Left renal pelvis (tissue), 4 donors: ENCODE results near the gene DNAH3. TPM values are rescaled to one million over a fixed set of nuclear protein-coding genes. Genes with fewer than 3 reads are reported as not detected.
"Not testable (repeated sequence)": the region's sequence is repeated elsewhere in the genome, so short reads cannot be mapped to it uniquely, and the experiment has no call there.

ENCODE experiments used
- DNase-seq, 4 donors: peaks; one replicate each; pipeline ENCODE4 v3.0.0-alpha.2; 2013; ENCODE audit warnings: low read depth in 4 of 4, low spot score in 3 of 4
- polyA plus RNA-seq, 4 donors: library from polyadenylated mRNA; unstranded; fragments of 120-200 nt; gene quantifications; one replicate each; pipeline ENCODE4 v1.2.1, GENCODE V29; 2013; ENCODE audit not compliant: insufficient read length in 4 of 4

The DNAH3 gene
- polyA plus RNA-seq, 4 donors: 0.26 to 0.96 (median 0.40) TPM

- no peak for DNase-seq
These were observed 24.1 kb downstream of the DNAH3 start for GRCh38 chr16:21126518-21126917.

DNA sequence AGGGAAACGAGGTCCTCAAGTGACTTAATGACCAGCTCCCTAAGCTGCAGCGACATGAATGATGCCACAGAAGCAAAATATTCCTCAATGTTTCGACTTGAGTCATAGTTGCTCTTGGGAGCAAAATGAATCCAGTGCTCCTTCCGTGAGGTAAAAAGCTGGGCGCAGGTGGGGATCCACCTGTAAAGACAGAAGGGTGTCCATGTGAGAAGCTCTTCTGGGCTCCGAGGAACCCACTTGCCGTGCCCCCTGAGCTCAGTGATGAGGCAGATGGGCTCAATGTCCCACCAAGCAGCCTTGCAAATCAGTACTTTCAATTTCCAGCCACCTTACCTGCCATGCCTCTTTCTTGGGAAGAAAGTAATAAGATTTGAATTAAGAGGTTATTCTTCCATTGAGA lies 25.5 kb downstream of the DNAH3 start:
- DNase-seq: no peak

DNA sequence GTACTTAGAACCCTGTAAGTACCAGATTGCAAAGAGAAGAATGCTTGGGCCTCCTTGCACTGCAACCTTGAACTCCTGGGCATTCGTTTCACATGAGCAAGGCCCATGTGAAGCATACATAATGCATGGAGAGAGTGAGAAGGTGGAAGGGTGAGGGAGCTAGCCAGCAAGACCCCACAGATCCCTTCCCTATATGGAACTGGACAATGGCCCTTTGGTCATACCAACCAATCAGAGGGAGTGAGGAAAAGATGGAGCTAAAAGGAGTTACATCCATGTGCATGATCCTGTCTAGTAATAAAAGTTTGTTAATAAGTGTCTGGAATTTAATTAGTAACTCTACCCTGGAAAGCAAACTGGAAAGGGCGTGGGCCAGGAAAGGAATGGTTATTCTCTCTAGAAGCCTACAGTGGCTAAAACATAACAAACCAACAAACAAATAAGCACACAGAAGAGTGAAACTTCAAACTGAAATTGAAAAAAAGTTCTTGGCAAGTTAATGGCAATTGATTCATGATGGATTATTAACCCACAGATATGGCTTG lies 29.6 kb downstream of the DNAH3 start:
- peak in 1 of 4 donors; percentile 31 for DNase-seq

- no peak for DNase-seq
These were observed 33.1 kb downstream of the DNAH3 start for GRCh38 chr16:21117567-21117966.

DNA sequence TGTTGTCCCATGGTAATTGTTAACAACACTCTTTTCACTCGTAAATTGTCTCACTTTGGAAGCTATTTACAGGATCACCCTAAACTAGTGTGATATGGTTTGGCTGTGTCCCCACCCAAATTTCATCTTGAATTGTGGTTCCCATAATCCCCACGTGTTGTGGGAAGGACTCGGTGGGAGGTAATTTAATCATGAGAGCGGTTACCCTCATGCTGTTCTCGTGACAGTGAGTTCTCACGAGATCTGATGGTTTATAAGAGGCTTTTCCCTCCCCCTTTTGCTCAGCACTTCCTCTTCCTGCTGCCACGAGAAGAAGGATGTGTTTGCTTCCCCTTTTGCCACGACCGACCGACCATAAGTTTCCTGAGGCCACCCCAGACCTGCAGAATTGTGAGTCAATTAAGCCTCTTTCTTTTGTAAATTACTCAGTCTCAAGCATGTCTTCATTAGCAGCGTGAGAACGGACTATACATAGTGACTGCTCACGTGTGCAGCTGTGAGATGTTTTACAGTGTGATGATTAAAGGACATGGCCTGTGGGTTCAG lies 34.4 kb downstream of the DNAH3 start:
- DNase-seq: no peak

GRCh38 chr16:21115551-21115950 lies 35.1 kb downstream of the DNAH3 start:
- DNase-seq: not testable (repeated sequence)

GRCh38 chr16:21103941-21104860 lies 46.4 kb downstream of the DNAH3 start:
- no peak for DNase-seq

GRCh38 chr16:21101631-21102420 lies 48.8 kb downstream of the DNAH3 start:
- no peak for DNase-seq

GRCh38 chr16:21100447-21100846 lies 50.2 kb downstream of the DNAH3 start:
- DNase-seq: no peak

DNA sequence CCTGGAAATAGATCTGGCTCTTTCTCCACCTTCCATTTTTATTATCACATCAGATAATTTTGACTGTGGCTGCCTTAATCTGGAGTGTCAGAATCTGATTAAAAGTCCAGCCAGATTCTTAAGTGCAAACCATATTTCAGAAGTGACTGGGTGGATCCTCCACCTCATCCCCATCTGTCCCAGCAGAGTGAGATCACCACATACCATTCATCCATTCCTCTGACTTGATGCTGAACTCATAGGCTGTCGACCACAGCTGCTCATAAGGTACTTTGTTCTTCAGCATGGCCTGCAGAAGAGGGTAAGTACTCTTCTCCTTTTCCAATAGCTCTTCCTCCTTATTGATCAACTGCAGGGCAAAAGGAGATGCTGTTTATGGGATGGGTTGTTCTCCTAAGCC lies 53.5 kb downstream of the DNAH3 start:
- no peak for DNase-seq

- DNase-seq: not testable (repeated sequence)
These were observed 55.9 kb downstream of the DNAH3 start for GRCh38 chr16:21094719-21095118.

GRCh38 chr16:21092951-21093350 lies 57.7 kb downstream of the DNAH3 start:
- no peak for DNase-seq

DNA sequence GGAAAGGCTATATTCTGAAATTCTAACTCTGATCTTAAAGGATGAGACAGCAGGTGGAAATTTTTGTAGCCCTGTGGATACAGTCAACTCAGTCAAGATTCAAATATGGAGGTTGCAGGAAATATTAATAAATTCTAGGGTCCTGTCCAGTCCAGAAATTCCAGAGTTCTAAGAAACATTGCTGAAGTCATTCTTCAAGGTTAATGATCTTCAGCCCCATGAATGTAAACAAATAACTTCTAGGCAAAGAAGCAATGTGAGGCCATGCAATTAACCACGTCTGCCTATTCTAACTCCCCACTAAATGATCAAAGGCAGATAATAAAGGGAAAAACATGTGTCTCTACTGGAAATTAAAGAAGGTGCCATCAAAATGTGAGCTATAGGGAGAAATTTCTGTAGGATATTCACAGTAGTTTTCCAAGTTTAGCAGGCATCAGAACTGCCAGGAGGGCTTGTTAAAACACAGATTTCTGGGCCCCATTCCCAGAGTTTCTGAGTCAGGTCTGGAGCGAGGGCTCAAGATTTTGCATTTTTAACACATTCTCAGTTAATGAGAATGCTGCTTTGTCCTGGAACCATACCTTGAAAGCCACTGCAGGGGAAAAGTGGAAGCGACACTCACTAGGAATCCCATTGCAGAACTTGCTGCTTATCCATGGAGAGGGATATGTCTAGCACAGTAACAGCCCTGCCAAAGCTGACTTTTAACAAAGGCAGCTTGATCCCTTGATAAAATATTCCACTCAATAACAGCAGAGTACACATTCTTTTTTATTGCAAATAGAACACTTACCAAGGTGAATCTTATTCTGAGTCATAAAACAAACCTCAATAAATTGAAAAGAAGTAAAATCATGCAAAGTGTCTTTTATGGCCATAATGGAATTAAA lies 61.8 kb downstream of the DNAH3 start:
- DNase-seq: no peak

- DNase-seq: no peak
These were observed 62.5 kb downstream of the DNAH3 start for GRCh38 chr16:21088143-21088542.

DNA sequence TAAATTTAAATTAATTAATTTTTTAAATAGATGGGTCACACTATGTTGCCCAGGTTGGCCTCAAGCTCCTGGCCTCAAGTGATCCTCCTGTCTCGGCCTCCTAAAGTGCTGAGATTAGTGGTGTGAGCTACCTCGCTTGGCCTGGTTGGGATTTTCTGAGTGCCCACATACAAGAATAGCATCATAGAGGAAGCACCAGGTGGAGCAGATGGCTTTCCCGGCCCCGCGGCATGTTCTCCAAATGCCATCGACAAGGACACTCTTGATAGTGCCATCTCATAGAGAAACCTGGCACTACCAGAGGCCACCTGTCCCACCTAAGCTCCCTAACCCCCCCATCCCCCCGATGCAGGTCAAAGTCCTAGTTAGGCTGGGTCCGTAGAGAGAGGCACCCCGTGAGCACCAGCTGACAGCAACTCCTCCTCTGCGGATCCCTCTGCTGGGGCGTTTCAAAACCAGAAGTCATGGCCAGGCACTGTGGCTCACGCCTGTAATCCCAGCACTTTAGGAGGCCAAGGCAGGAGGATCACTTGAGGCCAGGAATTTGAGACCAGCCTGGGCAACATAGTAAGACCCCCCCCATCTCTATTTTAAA lies 65.9 kb downstream of the DNAH3 start:
- DNase-seq: no peak

GRCh38 chr16:21083729-21084268 lies 66.8 kb downstream of the DNAH3 start:
- peak in 1 of 4 donors; percentile 22 for DNase-seq

- no peak for DNase-seq
These were observed 69.3 kb downstream of the DNAH3 start for GRCh38 chr16:21081329-21081728.

DNA sequence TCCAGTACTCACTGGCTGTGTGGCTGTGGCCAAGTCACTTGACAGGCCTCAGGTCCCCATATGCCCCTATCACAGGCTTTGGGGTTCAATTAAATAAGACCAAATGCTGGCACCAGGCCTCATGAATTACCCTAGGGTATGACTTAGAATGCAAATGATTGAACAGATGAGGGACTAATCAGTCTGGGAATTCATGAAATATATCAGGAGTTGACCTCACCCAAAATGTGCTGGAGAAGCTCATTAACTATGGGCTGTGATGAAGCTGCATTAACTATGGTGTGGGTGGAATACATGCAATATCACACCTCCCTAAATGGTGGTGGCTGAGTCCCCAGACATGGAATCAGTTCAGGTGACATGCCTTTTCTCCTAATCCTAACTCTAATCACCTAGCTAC lies 72.1 kb downstream of the DNAH3 start:
- no peak for DNase-seq

DNA sequence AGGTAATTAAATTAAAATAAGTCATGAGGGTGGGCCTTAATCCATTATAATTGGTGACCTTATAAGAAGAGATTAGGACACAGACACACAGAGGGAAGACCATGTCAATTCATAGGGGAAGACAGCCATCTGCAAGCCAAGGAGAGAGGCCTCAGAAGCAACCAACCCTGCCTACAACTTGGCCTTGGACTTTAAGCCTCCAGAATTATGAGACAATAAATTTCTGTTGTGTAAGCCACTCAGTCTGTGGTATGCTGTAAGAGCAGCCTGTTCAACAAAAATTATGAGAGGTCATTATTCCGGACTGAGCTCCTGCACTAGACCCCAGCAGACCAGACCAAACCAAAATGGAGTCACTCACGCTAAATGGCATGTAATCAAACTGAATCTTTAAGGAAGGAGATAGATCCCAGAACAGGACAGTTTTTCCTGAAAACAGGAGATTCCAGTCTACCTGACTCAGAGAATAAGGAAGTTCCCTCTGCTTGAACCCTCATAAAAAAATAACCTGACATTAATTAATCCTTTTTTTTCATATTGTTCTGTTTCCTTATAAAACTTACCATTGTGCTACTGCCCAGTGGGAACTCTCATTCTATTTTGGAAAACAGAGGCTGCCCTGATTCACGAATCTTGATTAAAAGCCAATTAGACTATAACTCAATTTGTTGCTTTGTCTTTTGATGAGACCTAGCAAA lies 74.3 kb downstream of the DNAH3 start:
- DNase-seq: no peak
